Smooth muscle cell of the pulmonary artery (primary cell): ENCODE measurements around the gene AACS. TPM values are rescaled to one million over a fixed set of nuclear protein-coding genes. Genes with fewer than 3 reads are reported as not detected.

Experiments used
- total RNA-seq: library from RNA; depleted of rRNA; stranded (reverse); fragments of >200 nt; gene quantifications from 2 replicates; pipeline ENCODE4 v1.2.3, GENCODE V29; 2014

Gene AACS
- total RNA-seq: 16.9 and 23.8 TPM in 2 replicates

GRCh38 chr12:125065021-125065918 is at the start of gene AACS:
AACS (plus strand) TSS chr12:125065435; CDS start chr12:125065585, 150 bp downstream.

DNA sequence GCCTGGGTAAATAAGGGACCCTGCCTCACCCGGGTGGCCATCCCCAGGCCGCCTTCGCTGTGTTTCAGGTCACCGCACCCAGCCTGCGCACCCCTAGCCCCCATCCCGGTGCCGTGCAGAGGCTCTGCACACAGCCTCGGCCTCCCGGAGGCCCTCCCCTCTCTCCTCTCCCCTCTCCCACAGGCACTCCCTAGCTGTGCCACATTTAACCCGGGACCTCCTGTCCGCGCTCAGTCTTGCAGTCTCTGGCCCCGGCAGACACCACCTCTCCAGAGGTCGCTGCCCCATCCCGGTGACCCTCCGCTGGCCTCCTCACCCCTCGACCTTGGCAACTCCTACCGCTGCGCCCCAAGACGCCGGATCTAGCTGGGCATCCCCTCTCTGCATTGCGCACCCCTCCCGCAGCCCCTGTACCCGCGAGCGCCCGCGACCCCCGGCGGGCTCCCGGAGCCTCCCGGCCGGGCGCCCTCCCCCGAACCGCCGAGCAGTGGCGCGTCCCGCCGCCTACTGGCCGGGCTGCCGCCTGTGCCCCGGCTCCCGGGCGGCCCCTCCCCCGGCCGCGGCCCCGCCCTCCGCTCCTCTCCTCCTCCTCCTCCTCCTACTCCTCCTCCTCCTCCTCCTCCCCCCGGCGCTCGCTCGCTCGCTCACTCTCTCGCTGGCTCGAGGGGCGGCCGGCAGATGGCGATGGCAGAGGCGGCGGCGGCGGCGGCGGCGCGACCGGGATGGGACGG is 120.7 kb downstream of the AACS start, which contains the start of gene TMEM132B:
TSS of gene TMEM132B (plus strand) at position 647 of the 731 bp plus-strand sequence.

Other genes starting within 250 kb of the AACS start
- gene SCARB1, start 201.6 kb upstream of the AACS start, total RNA-seq: 14.6 and 25.7 TPM in 2 replicates
- gene UBC, start 150.8 kb upstream of the AACS start, total RNA-seq: 2,131 and 2,219 TPM in 2 replicates
- 12.4 and 23.4 TPM in 2 replicates for gene DHX37, start 76.3 kb upstream of the AACS start, total RNA-seq
- gene BRI3BP, start 71.8 kb upstream of the AACS start, total RNA-seq: 6.9 and 7.5 TPM in 2 replicates
- 7.0 and 13.4 TPM in 2 replicates for gene TMEM132B, start 121.0 kb downstream of the AACS start, total RNA-seq